GM21360 (cell line): ENCODE data around the gene TNS3.

Experiments used
- ATAC-seq: cut with Tn5 transposase; IDR thresholded peaks from one replicate; pipeline ENCODE4 v1.9.1; 2021; ENCODE audit warnings: mild to moderate bottlenecking, moderate library complexity; ENCODE audit not compliant: unreplicated experiment

Gene TNS3

GRCh38 chr7:47320296-47320695 is 261.6 kb downstream of the TNS3 start:
- no peak for ATAC-seq

DNA sequence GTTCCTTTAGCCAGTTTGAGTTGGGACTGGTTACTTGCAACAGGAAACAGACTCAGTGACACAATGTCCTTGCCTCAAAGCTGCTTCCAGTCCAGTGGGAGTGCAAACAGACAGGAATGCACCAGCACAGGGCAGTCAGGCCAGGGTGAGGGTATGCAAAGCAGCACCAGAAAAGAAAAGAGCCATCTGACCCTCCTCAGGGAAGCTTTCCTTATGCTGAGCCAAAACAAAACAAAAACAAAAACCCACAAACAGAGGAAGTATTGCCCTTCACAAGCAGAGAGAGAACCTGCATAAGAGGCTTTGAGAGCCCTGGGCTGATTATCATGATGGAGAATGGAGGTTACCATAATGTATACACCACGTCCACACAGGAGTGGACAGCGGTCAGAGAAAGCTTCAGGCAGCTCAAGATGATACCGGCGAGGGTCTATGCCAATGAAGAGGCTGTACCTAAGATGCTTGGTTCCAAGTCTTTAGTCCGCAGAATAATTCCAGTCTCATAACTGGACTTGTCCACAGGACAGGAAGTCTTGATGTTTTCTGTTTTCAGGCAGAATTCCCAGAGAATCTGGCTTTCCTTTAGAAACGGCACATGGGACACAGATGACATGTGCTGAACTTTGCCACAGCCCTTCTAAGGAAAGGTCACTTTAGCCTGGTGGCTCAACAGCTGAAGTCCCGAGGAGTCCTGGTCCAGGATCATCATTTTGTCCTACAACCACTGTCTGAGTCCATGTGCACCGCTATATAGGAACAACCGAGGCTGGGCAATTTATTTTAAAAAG is 263.3 kb downstream of the TNS3 start:
- peak; percentile 66 for ATAC-seq

GRCh38 chr7:47317487-47317886 is 264.4 kb downstream of the TNS3 start:
- no peak for ATAC-seq

DNA sequence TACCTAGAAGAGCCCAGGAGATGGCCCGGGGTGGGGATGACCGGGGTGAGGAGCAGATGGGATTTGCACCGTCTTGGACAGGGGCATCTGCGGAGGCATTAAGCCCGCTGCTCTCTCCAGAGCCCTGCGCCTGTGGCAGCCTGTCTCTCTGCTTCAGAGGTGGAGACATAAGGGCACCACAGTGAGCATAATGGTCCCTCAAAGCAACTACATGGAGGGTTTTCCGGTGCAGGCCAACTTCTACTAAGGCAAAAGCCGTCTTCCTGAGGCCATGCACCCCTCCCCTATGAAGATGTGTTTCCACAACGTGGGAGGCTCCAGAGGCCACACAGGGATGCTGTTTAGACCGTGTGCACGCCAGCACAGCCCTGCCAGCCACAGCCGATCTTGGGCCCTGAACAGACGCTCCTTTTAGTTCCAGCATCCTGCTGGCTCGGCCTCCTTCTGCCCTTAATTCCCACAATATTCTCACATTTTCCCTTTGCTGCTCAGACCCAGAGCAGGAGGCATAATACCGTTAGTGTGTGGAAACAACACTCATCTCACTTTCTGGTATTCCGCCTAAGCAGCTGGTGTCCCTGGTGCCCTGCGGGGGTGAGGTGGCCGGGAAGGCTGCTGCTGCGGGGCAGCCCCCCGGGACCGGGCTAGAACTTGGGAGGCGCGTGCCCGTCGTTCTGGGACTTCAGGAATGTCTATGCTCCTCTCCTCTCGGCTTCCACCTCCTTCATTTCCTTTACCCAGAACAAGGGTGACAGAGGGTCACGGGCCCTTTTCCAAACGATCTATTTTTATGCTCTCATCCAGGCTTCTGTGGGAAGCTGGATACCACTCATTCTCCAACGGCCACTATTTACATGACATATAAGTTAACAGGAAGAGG is 266.9 kb downstream of the TNS3 start:
- no peak for ATAC-seq

GRCh38 chr7:47314248-47314647 is 267.7 kb downstream of the TNS3 start:
- ATAC-seq = no peak

- no peak for ATAC-seq
These were observed 268.3 kb downstream of the TNS3 start for GRCh38 chr7:47313564-47313963.

- no peak for ATAC-seq
These were observed 270.0 kb downstream of the TNS3 start for GRCh38 chr7:47311891-47312290.

- no peak for ATAC-seq
These were observed 271.9 kb downstream of the TNS3 start for GRCh38 chr7:47310020-47310419.

GRCh38 chr7:47308808-47309207 is 273.1 kb downstream of the TNS3 start:
- ATAC-seq = no peak

DNA sequence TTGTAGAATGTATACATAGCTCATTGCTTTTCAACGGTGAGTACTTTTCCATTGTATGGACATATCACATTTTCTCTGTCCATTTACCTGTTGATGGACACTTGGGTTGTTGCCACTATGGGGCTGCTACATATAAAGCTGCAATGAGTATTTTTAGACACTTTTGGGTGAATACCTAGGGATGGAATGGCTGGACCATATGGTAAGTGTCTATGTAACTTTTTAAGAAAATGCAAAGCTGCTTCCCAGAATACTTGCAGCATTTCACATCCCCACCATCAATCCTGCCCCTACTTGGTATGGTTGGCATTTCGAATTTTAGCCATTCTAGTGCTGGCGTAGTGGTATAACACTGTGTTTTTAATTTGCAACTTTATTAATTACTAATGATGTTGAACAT is 274.6 kb downstream of the TNS3 start:
- no peak for ATAC-seq

- no peak for ATAC-seq
These were observed 276.9 kb downstream of the TNS3 start for GRCh38 chr7:47304727-47305719.

- ATAC-seq = no peak
These were observed 278.0 kb downstream of the TNS3 start for GRCh38 chr7:47303695-47304453.

DNA sequence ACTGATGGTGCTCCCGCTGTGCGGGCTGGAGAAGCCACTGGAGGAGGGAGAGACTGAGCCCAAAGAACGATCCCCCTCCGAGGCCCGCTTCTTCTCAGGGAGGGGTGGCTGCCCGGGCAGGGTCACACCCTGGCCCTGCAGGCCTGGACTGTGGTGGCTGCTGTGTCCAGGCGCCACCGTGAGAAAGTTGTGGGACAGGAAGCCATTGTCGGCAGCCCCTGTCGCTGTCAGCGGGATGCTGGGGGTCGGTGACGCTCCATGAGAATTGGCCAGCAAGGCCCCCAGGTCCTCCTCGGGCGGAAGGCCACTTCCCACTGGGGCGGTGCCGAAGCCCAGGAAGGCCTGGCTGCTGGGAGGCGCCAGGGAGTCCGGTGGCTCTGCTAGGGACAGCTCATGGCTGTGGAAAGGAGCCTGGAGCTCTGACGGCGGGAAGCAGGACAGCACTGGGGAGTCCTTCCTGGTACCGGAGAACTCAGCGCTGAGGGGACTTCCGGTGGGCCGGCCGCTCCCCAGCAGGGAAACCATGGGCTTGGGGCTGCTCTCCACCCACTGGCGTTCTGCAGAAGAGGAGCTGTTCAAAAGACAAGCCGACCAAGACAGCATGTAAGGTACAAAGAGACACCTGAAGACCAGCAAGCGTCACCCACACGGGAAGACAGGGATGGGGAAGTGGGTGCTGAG is 278.8 kb downstream of the TNS3 start:
- no peak for ATAC-seq

- no peak for ATAC-seq
These were observed 279.4 kb downstream of the TNS3 start for GRCh38 chr7:47302560-47302959.

- no peak for ATAC-seq
These were observed 280.1 kb downstream of the TNS3 start for GRCh38 chr7:47301657-47302295.

GRCh38 chr7:47301105-47301477 is 280.8 kb downstream of the TNS3 start:
- no peak for ATAC-seq

DNA sequence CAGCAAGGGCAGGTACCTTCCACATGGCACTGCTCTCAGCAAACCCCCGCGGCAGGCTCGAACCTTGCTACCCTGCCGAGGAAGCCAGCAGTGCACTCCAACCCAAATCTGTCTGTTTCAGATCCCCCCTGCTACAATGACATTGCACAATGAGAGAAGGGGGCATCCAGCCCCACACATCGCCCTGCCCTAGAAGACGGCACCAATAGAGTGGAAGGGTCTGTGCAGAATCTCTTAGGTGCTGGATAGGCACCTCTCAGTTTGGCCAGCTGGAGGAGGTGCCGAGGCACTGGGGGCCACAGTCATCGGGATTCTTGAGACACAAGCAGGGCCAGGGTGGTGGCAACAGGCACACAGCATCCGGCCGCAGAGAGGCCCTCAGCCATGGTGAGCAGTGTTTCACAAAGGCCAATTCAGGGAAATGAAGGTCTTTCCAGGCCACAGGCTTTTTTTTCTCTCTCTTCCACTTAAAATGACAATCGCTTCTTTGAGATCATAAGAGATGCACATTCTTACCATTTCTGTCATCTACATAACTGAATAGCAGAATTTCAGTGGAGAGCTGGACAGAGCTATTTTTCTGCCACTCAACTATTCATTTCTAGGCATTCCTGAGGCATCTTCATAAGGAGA is 281.3 kb downstream of the TNS3 start:
- ATAC-seq = no peak

GRCh38 chr7:47299496-47299895 is 282.4 kb downstream of the TNS3 start:
- ATAC-seq = no peak

DNA sequence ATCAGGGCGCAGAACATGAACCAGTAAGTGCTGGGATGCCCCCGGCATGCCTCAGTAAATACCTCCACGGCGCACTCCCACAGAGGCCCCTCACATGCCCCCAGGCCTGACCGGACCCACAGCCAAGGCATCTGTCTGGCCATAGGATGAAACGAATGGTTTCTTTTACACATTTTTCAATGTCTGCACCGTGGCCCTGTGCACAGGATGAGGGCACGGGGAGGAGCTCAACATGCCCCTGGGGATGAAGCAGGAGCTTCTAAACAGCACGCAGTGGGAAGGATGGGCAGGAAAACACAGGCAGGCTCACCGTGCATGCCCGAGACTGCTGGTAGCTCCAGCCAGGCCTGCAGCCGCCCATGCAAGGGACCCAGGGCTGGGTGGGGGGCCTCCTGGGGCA is 283.3 kb downstream of the TNS3 start:
- no peak for ATAC-seq
